GM18511 (cell line): ENCODE measurements around the gene OSBPL6.
"Not testable (repeated sequence)": the region's sequence is repeated elsewhere in the genome, so short reads cannot be mapped to it uniquely, and the experiment has no call there.

Experiments used
- ATAC-seq: cut with Tn5 transposase; IDR thresholded peaks from one replicate; pipeline ENCODE4 v1.9.1; 2021; ENCODE audit warnings: mild to moderate bottlenecking, moderate library complexity; ENCODE audit not compliant: unreplicated experiment

Gene OSBPL6

DNA sequence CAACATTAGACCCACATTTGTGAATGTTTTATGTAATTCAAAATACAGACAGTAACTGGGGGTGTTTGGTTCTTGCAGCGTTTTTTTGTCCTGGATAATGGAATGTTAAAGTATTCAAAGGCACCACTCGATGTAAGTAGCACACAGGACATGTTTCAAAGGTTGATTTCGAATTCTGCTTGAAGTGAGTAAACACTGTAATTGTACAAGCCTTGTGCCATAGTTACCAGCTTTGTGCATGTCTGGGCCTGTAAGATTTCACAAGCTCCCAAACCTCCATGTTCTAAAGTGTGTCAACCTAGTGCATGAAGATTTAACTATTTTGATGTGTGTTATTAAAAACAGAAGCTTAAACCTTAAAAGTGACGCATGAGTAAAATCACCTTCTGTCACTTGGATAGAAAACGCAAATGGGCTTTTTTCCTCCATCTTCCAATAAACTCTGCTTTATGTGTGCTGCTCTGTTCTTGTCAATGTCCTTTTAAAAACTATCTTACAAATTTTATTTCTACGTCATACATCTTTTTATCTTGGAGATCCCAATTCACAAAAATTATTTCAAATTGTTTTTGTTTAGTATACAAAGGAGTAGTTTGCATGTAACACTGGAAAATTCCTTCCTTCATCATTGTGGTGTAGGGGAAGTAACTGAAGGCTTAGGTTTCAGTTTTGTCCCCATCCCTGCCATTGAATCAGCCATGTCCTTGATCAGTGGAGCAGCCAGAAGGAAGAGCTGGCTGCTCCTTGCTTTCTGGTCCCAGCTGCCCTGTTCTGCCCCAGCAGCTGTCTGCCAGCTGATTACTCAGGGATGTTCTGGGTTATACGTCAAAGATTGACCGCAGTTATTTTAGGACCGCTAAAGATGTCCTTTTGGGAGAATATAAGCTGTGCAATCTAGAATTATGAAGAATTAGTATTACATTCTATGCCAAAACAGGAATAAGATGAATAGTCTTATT, 137.4 kb downstream of the OSBPL6 start:
- ATAC-seq = no peak

DNA sequence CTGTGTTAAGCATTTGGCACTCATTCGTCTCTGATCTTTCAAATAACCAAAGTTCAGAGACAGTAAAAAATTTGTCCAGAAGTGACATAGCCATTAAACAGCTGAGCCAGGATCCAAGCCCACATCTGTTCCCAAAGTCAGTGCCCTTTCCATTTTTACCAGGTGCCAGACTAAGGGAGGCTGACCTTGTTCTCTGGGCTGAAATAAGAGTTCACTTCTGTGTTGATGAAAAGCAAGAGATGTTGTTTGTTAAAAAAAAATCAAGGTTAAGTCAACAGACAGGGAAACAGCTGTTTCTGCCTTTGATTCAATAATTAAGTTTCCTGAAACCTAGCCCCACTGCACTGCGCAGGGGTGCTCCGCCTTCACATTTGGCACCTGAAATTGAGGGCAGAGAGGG, 139.5 kb downstream of the OSBPL6 start:
- no peak for ATAC-seq

DNA sequence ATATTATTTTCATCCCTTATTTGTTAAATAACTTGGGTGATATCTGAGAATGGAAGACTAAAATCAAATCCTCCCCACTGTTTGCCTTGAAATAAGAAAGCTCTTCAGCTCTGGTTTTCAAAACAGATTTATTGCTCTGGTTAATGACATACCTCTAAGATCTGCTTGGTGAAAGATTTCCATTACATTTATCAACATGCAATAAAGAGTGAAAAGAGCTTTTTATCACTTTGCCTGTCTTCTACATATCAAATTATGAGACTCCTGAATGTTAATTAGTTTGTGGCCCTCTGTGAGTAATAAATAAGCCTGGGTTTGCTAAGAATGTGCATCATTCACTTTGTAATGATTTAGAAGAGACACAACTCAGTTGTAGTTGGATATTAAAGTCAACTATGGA, 140.9 kb downstream of the OSBPL6 start:
- no peak for ATAC-seq

DNA sequence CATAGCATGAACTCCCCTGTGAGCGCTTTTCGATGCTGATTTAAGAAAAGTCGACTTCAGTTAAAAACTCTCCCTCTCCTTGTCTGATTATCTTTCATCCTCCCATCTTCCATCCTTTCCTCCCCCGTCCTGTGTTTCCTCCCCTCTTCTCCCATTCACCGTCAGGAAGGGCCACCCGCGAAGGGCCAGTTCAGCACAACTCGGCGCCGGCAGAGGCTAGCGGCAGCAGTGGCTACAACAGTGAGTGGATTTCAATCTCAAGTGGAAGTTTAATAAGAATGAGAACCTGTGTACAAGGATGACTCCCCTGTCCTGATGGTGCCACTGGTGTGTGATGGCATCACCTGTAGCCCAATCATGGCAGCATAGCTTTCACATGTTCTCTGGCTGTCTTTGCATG, 149.8 kb downstream of the OSBPL6 start:
- ATAC-seq = no peak

DNA sequence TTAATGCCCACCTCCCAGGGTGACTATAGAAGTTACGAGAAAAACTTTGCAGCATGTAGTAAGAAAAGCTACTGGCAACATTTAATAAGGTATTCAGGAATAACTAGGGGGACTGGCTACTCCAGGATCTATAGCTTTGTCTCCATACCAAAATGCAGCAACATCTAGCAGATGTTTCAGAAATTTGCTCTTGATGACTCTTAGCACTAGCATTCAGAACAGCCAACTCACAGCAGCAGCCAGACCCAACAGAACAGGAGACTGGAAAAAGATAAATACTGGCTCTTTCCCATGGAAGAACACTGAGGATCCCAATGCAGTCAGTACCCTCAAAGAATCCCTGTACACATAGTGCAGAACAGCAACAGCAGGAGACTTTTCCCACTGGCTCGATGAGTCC, 151.6 kb downstream of the OSBPL6 start:
- no peak for ATAC-seq

DNA sequence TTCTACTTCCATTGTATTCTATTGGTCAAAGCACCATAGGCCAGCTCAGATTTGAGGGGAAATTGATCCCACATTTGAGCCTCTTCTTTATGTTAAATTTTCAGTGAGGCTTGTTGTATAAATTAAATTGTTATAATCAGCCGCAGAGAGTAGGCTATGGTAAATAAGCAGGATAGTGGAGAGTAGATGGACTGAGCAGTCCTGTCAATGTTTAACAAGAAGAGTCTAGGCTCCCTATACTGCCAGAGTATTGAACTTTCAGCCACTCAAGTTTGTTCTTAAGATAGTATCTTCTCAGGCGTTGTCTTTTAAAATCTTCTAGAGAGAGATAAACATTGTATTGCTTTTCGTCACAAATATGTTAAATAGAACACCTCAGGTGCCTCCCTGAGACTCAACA, 155.7 kb downstream of the OSBPL6 start:
- ATAC-seq = no peak

DNA sequence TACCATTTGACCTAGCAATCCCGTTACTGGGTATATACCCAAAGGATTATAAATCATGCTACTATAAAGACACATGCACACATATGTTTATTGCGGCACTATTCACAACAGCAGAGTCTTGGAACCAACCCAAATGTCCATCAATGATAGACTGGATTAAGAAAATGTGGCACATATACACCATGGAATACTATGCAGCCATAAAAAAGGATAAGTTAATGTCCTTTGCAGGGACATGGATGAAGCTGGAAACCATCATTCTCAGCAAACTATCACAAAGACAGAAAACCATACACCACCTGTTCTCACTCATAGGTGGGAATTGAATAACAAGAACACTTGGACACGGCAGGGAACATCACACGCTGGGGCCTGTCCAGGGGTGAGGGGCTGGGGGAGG, 163.4 kb downstream of the OSBPL6 start:
- ATAC-seq = not testable (repeated sequence)

DNA sequence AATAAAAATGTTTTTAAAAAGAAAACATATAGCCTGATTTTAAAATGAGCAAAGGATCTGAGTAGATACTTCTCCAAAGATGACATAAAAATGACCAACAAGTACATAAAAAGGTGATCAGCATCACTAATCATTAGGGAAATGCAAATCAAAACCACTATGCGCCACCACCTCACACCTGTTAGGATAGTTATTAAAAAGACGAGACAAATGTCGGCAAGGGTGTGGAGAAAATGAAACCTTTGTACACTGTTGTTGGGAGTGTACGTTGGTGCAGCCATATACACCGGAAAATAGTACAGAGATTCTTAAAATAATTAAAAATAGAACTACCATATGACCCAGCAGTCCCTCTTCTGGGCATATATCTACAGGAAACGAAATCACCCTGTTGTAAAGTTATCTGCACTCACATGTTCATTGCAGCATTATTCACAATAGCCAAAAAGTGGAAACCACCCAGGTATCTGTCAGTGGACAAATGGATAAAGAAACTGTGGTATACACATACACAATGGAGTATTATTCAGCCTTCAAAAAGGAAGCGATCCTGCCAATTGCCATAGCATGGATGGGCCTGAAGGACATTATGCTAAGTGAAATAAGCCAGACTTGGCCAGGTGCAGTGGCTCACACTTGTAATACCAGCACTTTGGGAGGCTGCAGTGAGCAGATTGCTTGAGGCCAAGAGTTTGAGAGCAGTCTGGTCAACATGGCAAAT, 165.0 kb downstream of the OSBPL6 start:
- ATAC-seq = no peak

DNA sequence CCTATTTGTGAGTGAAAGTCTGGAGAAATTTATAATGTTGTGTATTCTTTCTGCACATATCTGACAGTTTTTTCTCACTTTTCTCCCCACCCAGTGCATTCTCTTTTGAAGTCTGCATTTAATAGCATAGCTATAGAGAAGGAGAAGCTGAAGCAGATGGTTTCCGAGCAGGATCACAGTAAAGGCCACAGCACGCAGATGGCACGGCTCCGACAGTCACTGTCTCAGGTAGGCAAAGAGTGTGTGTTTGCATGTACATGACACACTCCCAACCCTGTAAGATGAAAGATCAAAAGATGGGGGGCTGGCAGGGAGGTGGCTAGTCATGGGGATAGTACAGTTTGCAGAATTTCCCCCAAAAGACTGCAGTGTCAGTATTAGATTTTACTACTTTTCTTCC, 167.3 kb downstream of the OSBPL6 start:
- ATAC-seq = no peak

DNA sequence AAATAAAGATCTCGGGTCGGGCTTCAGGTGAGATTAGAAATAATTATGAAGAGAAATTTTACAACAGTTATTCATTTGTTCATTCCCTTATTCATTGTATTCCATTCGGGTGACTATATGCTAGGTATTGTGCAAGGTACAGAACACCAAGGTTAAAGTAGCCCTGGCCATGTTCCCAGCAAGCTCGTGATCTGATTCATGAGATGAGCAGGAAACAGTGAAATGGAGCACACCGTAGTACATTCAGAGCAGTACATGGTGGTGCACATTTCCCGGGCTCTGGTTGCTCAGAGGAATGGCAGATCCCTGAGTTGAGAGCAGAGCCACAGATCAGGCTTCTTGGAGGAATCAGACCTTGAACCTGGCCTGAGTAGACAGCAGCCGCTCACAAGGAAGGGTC, 168.9 kb downstream of the OSBPL6 start:
- ATAC-seq = no peak

DNA sequence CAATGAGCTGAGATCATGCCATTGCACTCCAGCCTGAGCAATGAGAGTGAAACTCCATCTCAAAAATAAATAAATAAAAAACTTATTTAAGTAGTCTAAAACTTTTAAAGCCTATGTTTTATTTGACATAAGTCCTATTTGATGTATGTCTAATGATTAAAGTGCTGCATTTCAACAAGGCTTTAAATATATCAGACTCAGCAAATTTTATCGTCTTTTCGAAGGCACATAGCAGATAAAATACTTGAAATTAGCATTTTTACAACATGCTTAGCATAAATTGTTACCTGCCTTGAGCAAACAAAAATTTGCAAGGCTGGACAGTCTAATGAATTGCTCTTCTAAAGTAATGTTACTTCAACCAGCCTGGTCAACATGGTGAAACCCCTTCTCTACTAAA, 170.8 kb downstream of the OSBPL6 start:
- no peak for ATAC-seq

DNA sequence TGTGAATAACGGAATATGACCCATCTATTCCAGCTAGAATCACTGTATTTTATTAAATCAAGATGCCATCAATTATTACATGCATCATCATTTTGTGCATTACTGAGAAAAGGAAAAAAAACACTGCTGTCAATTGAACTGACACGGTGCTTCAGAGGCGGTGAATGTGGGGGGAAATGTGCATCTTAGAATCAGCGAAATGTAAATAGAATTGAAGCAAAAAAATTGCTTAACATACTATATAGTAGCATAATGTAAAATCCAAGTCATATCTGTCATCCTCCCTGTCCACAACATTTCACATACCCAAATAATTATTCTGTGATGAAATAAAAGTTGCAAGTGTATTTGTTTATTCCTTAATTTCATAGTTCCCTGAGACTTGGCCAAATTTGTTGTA, 172.1 kb downstream of the OSBPL6 start:
- ATAC-seq = no peak

DNA sequence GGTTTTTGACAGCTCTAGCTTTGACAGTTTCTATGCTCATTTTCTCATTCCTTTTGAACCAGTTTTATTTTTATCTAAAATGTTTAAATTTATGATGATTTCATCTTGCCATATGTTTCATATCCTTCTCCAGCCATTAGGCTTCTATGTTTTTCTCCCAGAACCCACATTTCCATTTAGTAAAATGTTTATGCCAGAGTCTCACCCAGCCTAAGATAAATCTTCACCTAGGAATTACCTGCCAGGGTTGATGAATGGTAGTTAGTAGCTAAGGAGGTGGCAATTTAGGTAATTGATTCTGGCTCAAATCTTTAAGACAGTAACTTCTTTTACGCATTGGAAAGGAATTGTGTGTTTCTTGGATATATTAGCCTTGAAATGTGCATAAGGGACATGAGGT, 173.0 kb downstream of the OSBPL6 start:
- no peak for ATAC-seq

DNA sequence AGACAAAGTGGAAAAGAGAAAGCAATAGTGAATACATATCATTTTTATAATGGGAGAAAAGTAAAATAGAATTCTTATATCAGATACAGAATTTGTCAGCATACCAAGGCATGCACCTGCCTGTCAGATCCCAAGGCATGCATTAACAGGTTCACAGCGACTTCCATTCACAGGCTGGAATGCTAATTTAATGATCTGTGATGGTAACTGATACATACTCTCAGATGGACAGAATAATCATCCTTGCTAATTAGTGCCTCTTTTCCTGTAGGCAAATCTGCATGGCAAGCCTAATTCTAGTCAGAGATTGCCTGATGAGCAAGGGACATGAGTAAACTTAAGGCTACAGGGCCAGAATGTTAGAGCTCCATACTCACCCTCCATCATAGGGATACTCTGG, 180.6 kb downstream of the OSBPL6 start:
- ATAC-seq = no peak

DNA sequence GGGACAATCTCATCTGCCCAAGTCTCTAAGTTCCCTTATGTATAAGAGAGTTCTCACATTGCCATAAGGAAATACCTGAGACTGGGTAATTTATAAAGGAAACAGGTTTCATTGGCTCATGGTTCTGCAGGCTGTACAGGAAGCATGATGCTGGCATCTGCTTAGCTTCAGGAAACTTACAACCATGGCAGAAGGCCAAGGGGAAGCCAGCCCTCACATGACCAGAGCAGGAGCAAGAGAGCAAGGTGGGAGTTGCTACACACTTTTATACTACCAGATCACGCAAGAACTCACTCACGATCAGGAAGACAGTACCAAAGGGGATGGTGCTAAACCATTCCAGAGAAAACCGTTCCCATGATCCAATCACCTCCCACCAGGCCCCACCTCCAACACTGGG, 182.7 kb downstream of the OSBPL6 start:
- ATAC-seq = no peak

DNA sequence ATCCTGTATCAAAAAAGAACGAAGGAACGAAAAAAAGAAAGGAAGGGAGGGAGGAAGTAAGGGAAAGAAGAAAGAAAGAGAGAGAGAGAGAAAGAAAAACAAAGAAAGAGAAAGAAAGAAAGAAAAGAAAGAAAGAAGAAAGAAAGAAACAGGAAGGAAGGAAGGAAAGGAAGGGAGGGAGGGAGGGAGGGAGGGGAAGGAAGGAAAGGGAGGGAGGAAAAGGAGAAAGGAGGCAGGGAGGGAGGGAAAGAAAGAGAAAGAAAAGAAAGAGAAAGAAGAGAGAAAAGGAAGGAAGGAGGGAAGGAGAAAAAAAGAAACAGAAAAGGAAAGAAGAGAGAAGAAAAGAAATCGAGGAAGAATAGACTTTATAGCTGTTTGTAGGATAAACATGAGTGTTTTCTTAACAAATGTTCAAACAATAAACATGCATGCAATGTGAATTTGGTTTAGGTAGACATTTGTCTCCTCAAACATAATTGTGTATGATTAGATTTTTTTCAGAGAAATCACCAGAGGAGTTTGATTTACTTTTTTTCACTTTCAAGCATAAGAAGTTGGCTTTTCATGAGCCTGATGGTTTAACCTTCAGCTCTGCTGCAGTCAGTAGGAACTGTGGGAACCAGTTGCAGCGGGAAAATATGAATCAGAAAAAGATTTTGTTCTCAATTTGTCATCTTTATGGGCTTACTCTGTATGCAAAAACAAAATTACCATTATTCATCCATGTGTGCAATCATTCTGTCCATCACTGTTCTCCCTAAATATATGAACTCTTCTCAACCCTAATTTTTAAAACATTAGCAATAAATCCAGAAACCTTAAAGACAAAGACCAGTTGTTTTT, 185.1 kb downstream of the OSBPL6 start:
- ATAC-seq = no peak

DNA sequence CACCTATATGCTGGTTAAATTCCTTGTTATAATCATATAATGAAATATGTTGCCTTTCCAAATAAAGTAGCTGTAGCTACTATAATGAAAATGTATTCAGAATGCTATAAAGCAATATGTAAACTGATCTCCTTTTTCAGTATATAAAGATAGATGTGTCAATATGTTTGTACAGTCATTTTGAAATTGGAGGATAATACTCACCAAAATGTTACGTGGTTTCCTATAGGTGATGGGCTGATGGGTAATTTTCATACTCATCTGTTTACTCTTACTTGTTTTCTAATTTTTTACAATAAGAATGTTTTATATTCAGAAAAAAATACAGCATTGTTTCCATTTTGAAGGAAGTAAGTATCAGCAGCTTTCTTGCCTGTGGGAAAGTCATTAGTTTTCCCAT, 186.5 kb downstream of the OSBPL6 start:
- no peak for ATAC-seq

DNA sequence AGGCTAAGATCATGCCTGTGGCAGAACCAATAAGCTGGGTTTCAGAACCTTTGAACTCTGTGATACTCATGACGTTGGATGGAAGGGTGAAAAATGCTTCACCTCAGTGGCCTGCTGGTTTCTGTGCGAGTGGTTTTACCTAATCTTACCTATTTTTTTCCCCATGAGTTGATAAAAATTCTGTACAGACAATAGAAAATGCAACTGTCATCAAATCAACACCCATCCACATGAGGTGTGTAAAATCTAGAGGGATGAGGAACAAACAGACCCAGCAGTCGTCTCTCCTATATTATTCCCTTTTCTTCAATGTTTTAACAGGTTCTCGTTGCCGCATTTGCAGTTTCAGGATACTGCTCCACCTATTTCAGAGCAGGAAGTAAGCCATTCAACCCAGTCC, 189.4 kb downstream of the OSBPL6 start:
- no peak for ATAC-seq

DNA sequence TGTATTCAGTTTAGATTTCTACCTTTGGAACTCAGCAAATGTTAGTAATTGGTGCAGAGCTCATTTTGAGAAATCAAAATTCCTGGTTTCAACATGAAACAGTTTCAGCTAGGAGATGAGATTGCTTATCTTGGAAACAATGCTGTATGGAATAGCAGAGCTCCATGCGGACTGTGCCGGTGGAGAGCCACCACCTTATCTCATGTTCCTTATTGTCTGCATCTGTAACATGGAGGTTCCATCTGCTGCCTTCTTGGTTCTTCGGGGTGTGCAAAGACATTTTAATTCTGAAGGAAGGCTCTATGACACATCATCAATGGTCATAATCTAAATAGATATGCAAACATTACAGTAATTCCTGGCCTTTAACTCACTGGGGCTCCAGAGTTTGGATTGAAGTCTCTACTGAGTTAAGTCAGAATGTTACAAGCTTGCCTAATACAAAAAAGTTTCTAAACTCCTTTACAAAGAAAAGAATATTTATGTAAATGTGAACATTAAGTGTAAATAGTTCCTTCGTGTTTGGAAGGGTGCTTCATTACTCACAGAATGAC, 191.4 kb downstream of the OSBPL6 start:
- ATAC-seq = no peak

DNA sequence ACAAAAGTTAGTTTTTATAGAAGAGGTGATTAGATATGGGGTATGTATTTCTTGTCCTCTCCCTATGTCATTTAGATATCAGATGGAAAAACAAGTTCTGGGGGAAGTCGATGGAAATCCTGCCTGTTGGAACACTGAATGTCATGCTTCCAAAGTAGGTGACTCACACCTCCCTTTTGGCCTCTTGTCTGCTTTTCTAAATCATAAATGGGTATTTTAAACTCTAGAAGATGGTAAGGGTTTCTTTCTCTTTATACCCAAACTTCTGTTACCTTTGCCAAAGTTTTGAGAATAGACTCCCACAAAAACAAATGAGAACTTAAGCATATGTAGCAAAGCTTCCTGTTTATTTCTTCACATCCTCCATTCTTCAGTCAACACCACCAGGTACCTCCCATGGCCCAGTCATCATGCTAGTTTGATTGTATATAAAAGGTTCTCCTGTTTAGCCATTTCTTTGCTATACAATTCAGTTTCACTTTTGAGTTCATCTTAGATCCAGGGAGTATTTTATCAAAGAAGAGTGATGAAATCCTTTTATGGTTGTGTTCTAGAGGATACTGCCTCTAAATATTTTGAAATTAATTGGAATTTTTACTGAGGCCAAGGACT, 192.8 kb downstream of the OSBPL6 start:
- no peak for ATAC-seq

DNA sequence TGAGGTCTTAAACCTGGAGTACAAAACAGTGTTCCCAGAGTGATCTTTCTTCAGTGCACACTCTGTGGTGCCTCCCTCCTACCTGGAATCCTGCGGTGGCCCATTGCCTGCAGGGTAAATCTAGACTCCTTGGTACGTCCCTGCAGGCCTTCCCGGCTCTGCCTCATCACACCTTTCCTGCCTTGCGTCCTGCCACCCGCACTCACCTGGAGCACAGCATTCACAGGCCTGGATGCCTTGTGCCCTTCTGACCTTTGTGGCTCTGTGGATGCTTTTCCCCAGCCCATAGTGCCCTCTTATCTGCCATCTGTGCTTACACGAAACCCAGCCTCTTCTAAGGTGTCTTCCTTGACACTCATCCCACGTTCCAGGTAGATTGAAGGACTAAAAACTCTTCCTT, 194.0 kb downstream of the OSBPL6 start:
- ATAC-seq = no peak
